GM12872 (cell line): ENCODE measurements around the gene TMEM45A.

Source experiments
- CTCF ChIP-seq: IDR thresholded peaks from 3 replicates; pipeline ENCODE4 v1.5.1; 2011; ENCODE audit warnings: low read depth, mild to moderate bottlenecking, low read length, moderate library complexity; ENCODE audit not compliant: insufficient read depth

Gene TMEM45A

GRCh38 chr3:100470951-100471350 is 21.5 kb upstream of the TMEM45A start:
- TF ChIP-seq CTCF = no peak

GRCh38 chr3:100471444-100471843 is 21.0 kb upstream of the TMEM45A start:
- TF ChIP-seq CTCF = no peak

DNA sequence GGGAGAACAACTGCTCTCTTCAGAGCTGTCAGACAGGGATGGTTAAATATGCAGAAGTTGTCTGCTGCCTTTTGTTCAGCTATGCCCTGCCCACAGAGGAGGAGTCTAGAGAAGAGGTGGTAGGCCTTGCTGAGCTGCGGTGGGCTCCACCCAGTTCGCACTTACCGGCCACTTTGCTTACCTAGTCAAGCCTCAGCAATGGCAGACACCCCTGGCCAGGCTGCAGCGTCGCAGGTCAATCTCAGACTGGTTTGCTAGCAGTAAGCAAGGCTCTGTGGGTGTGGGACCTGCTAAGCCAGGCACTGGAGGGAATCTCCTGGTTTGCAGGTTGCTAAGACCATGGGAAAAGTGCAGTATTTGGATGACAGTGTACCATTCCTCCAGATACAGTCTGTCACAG is 12.3 kb upstream of the TMEM45A start:
- no peak for TF ChIP-seq CTCF

DNA sequence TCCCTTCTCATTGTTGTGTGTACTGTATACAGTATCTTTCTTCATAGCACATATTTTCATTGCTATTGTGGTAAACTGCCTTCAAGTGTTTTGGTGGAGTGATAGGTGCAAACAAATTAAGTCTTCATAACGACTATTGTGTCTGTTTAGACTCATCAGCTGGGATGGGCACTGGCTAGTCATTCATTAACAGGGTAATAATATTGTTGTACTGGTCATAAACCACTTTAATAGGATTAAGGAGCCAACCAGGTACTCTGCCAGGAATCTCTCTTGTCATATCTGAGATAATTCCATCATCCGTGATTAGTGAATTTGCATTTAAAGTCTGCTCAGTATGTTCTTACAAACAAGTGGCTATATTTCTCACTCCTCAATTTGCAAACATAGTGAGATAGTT is 10.2 kb upstream of the TMEM45A start:
- no peak for TF ChIP-seq CTCF

- no peak for TF ChIP-seq CTCF
Observed at GRCh38 chr3:100483529-100483928, 8.9 kb upstream of the TMEM45A start.

- no peak for TF ChIP-seq CTCF
Observed at GRCh38 chr3:100486808-100487207, 5.6 kb upstream of the TMEM45A start.

DNA sequence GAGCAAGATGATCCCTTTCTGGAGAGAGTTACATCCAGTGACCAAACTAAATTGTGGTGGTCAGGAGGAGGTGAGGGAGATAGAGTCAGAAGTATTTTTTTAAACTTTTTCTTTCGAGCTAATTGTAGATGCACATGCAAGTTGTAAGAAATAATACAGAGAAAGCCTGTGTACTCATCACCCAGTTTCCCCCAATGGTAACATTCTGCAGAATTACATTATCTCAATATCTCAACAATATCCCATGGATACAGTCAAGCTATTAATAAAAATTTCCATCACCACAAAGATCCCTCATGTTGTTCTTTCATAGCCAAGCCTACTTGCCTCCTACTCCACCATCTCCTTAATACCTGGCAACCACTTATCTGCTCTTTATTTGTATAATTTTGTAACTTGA is 3.3 kb upstream of the TMEM45A start:
- TF ChIP-seq CTCF = no peak

DNA sequence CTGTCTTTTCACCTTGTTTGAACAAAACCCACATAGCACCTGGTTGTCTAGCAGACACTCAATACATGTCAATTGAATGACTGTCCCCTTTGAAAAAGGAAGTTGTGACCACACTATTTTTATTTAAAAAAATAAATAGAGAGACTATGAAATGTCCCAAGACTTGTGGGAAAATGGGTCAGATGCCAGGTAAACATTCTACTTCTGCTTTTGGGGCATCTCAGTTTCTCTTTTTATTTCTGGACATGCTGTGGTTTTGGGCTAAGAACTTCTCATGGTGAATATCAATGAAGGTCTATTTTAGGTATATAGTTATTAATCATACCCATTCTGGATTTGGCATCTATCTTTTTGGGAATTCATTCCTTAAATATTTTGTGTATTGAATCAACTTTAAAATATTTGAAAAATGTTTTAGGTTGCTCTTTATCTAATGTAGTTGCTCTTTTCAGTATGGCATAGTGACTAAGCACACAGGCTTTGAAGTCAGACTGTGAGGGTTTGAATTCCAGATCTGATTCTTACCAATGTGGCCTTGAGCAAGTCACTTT is 4.4 kb downstream of the TMEM45A start:
- no peak for TF ChIP-seq CTCF
